HepG2 (cell line): ENCODE measurements around the gene UBALD1. TPM values are rescaled to one million over a fixed set of nuclear protein-coding genes. Genes with fewer than 3 reads are reported as not detected.
A peak's percentile ranks its signal among the peaks of the same experiment; 100 is the strongest.

ENCODE experiments used
- BRF2 ChIP-seq: sonication (generic); formaldehyde crosslinking; IDR thresholded peaks from 2 replicates; pipeline ENCODE4 v1.8.1; 2022; ENCODE audit warnings: mild to moderate bottlenecking, missing genetic modification reagents
- FOSL1 ChIP-seq: sonication (generic); formaldehyde crosslinking; IDR thresholded peaks from 2 replicates; pipeline ENCODE4 v1.9.0; 2021; ENCODE audit warnings: missing genetic modification reagents, borderline replicate concordance
- FOXP1 ChIP-seq, 2 experiments: fragments of 450-650 bp in 1 of 2; IDR thresholded peaks; 2 replicates each; pipeline ENCODE4 v1.6.1; 2017 to 2018; ENCODE audit warnings: antibody characterized with exemption in 1 of 2
- HDAC1 ChIP-seq: sonication (generic); formaldehyde crosslinking; IDR thresholded peaks from 2 replicates; pipeline ENCODE4 v1.5.1; 2020; ENCODE audit warnings: mild to moderate bottlenecking, missing genetic modification reagents
- HMGXB3 ChIP-seq: sonication (generic); formaldehyde crosslinking; IDR thresholded peaks from 2 replicates; pipeline ENCODE4 v1.4.0; 2020; ENCODE audit warnings: missing genetic modification reagents, borderline replicate concordance
- PATZ1 ChIP-seq: sonication (generic); formaldehyde crosslinking; IDR thresholded peaks from 2 replicates; pipeline ENCODE4 v1.4.0; 2020; ENCODE audit warnings: missing genetic modification reagents
- POLR2G ChIP-seq: fragments of 200-400 bp; formaldehyde crosslinking; IDR thresholded peaks from 2 replicates; pipeline ENCODE4 v1.6.1; 2018; ENCODE audit warnings: mild to moderate bottlenecking, low read depth, low read length, moderate library complexity
- SMC3 ChIP-seq: IDR thresholded peaks from 2 replicates; pipeline ENCODE4 v1.6.1; 2011; ENCODE audit warnings: low read length, improper control_type of control experiment
- SNAI1 ChIP-seq: sonication (generic); formaldehyde crosslinking; IDR thresholded peaks from 2 replicates; pipeline ENCODE4 v1.5.0; 2020; ENCODE audit warnings: mild to moderate bottlenecking, missing genetic modification reagents, borderline replicate concordance
- SPEN ChIP-seq: sonication (generic); formaldehyde crosslinking; IDR thresholded peaks from 2 replicates; pipeline ENCODE4 v1.5.1; 2020; ENCODE audit warnings: low read depth, mild to moderate bottlenecking, missing genetic modification reagents
- ZFP90 ChIP-seq: sonication (generic); formaldehyde crosslinking; IDR thresholded peaks from 2 replicates; pipeline ENCODE4 v1.8.0; 2022; ENCODE audit warnings: missing genetic modification reagents, mild to moderate bottlenecking, inconsistent platforms, borderline replicate concordance
- ZFY ChIP-seq: sonication (generic); formaldehyde crosslinking; IDR thresholded peaks from 2 replicates; pipeline ENCODE4 v1.4.0; 2020; ENCODE audit warnings: missing genetic modification reagents
- ZNF569 ChIP-seq: sonication (generic); formaldehyde crosslinking; IDR thresholded peaks from 2 replicates; pipeline ENCODE4 v1.5.0; 2020; ENCODE audit warnings: mild to moderate bottlenecking, missing genetic modification reagents, moderate library complexity, borderline replicate concordance
- ZNF574 ChIP-seq: sonication (generic); formaldehyde crosslinking; IDR thresholded peaks from 2 replicates; pipeline ENCODE4 v1.4.0; 2020; ENCODE audit warnings: missing genetic modification reagents
- ZXDC ChIP-seq: sonication (generic); formaldehyde crosslinking; IDR thresholded peaks from 2 replicates; pipeline ENCODE4 v1.5.0; 2020; ENCODE audit warnings: mild to moderate bottlenecking, missing genetic modification reagents
- polyA plus RNA-seq, 8 experiments: library from polyadenylated mRNA; depleted of rRNA in 3 of 8; stranded (reverse) in 7 of 8; unstranded in 1 of 8; fragments of >200 nt; fragmentation: Illumina TruSeq in 4 of 8; extraction: Trizol in 4 of 8; gene quantifications; 2 replicates each; pipeline versions ENCODE4 v1.2.1 to v1.2.3, GENCODE V29; 2011 to 2016; ENCODE audit warnings: low read depth in 4 of 8, missing spikeins in 1 of 8, mixed read lengths in 1 of 8; ENCODE audit not compliant: insufficient read depth in 1 of 8
- total RNA-seq, 5 experiments: library from RNA; depleted of rRNA; stranded (reverse); fragments of >200 nt; fragmentation: Illumina TruSeq; extraction: Trizol; gene quantifications; 2 replicates each; pipeline ENCODE4 v1.2.3, GENCODE V29; 2016; ENCODE audit warnings: low read depth in 1 of 5

Gene UBALD1
- total and polyA plus RNA-seq, 2 of the 13 experiments (the other 11 are each of a cell fraction or from before 2014, with no cell fraction given): 6.8 to 12.3 TPM

GRCh38 chr16:4624827-4625559 is 10.3 kb upstream of the UBALD1 start (continued):
- TF ChIP-seq ZNF574 (CRISPR knock-in tag): peak; percentile 68; the same call in 1 of the 2 replicates
- no peak for TF ChIP-seq FOSL1 (CRISPR knock-in tag)
- TF ChIP-seq ZXDC: no peak
- TF ChIP-seq ZFP90: no peak
- TF ChIP-seq ZNF569: no peak
- TF ChIP-seq HDAC1 (CRISPR knock-in tag): peak; percentile 15; the same call in 1 of the 2 replicates
- no peak for TF ChIP-seq SMC3
- no peak for TF ChIP-seq BRF2 (CRISPR knock-in tag)
- no peak for TF ChIP-seq HMGXB3 (CRISPR knock-in tag)
- no peak for TF ChIP-seq FOXP1 (IDR thresholded peaks at IDR 0.05)
- TF ChIP-seq FOXP1 (CRISPR knock-in tag; IDR thresholded peaks at IDR 0.05): no peak
- 0 out of 2 replicates have a peak, but pooled peaks have one; percentile 33 for TF ChIP-seq SPEN
- TF ChIP-seq SNAI1 (CRISPR knock-in tag): no peak
- TF ChIP-seq ZFY (CRISPR knock-in tag): peak; percentile 100
- TF ChIP-seq PATZ1 (CRISPR knock-in tag): peak; percentile 77
- TF ChIP-seq POLR2G: peak; percentile 85
